GM18951 (cell line): ENCODE data around the gene C7orf25.
"Not testable (repeated sequence)": the region's sequence is repeated elsewhere in the genome, so short reads cannot be mapped to it uniquely, and the experiment has no call there.

ENCODE experiments used
- POLR2A ChIP-seq: IDR thresholded peaks from 4 replicates; pipeline ENCODE4 v1.6.1; 2011; ENCODE audit warnings: mild to moderate bottlenecking; ENCODE audit not compliant: insufficient read length, insufficient read depth; ENCODE audit errors: extremely low read depth
- in situ Hi-C: fragments of 300-500 bp; cut with MboI; formaldehyde crosslinking; loops from one replicate; pipeline ENCODE4 v1.12.0; 2022; ENCODE audit warnings: low sequenced_read_pairs, mixed read lengths, inconsistent platforms; ENCODE audit not compliant: unreplicated experiment

C7orf25 gene

DNA sequence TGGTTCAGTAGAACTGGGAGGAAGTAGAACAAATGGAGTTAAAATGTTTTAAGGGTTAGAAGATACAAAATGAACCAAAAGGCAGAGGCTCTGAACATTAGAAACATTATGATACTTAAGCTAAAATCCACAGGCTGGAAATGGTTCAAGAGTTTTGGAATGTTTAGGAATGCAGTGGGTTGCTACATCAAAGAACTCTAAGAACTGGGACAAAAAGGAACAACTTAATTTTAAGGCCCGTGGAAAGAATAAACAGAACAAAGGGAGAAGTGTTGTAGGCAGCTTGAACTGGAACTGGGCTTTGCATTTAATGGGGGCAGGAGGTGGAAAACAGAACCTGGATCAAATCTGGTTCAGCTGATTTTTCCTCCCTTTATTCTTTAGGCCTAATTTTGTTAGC is 3.5 kb upstream of the C7orf25 start:
- TF ChIP-seq POLR2A, result no peak
- in situ Hi-C loops, result no loop called here

DNA sequence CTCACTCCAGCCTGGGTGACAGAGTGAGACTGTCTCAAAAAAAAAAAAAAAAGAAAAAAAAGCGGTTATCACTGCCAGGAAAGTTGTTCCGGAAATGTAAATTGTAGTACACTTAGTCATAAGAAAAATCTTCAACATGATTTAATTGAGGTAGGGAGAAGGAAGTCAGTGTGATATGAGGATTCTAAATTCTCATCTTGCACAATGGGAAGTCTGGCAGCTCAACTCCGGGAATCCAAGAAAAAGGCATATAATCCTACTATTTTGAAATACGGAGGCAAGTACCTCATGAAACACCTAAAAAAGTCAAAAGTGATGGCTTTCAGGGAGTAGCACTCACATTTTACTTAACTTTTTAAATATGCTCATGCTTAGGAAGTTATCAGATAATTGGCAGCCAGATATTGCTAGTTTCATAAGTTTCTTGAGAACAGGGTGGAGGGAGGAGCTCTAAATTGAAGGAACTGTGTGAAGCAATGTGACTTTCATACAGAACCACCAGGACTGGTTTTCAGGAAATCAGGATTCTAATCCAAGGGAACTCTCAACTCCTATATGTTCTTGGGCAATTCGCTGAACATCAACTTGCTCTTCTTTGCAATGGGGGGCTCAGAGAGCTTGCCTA is 2.7 kb upstream of the C7orf25 start:
- TF ChIP-seq POLR2A, result no peak
- in situ Hi-C loops, result no loop called here

DNA sequence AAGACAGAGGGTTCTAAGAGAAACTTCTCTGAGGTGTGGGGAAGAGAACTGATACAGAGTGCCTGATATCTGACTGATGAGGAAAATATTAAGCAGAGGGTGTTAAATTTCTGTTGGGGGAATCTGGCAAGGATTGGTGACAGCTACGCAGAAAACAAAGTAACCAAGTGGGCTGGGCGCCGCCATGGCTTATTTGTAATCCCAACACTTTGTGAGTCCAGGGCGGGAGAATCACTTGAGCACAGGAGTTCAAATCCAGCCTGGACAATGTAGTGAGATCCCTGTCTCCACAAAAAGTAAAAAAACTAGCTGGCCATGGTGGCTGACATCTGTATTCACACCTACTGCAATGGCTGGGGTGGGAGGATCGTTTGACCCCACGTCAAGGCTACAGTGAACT is 2.1 kb upstream of the C7orf25 start:
- TF ChIP-seq POLR2A, result no peak
- in situ Hi-C loops, result no loop called here

DNA sequence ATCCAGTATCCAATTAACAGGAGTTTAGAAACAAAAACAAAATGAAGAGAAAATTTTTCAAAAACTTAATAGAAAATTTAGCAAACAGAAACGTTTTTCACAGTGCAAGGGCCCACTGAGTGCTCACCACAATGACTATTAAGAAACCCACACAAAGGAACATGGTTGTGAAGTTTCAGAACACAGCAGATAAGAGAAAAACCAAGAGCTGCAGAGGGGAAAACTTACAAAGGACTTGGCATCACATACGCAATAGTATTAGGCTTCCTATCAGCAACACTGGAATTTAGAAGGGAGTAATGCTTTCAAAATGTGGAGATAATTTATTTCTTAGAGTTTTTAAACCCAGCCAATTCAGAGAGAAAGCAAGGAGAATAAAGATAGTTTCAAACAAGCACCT is 1.7 kb upstream of the C7orf25 start:
- TF ChIP-seq POLR2A, result no peak
- in situ Hi-C loops, result no loop called here

DNA sequence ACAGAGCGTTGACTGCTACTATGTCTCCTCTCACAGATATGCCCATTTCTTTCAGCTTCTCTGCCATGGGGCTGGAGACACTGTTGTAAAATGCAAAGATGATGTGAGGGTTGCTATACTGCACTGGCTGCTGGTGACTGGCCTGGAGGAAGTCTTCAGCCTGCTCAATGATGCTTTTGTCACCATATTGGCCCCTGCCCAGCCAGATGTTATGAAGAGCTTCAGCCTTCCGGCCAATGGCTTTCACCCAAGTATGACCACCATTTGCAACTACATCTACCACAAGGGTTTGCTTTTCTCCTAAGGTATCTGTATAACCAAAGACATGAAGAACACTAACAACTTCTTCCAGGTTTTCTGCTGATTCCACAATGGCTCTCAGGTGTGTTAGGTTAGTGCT is 1.6 kb downstream of the C7orf25 start:
- in situ Hi-C loops, result no loop called here
- TF ChIP-seq POLR2A, result no peak

DNA sequence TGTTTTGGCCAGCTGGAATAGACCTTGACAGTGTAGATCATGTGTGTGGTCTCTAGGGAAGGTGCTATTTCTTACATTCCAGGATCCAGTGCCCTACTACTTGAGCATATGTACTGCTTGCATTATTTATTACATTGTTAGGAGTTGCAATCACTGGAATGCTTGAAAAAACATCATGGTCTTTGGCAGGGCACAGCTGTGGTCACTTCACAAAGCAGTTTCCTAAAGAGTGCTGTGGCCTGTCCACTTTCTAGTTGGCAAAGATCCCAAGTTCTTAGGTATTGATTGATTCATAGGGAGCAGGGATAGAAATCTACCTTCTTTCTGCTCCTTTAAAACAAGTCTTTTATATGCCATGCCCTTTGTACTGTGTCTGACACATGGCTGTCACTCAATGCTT is 4.6 kb downstream of the C7orf25 start:
- TF ChIP-seq POLR2A, result no peak
- in situ Hi-C loops, result no loop called here

DNA sequence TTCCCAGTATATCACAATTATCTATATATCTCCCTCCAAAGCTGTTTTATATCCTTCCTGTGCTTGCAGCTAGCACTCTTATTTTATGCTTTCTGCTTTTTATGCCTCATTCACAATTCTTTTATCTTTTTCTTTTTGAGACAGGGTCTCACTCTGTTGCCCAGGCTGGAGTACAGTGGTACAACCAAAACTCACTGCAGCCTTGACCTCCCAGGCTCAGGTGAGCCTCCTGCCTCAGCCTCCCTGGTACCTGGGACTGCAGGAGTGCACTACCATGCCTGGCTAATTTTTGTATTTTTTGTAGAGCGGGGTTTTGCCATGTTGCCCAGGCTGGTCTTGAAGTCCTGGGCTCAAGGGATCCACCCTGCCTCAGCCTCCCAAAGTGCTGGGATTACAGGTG is 5.7 kb downstream of the C7orf25 start:
- TF ChIP-seq POLR2A, result no peak
- in situ Hi-C loops, result no loop called here

DNA sequence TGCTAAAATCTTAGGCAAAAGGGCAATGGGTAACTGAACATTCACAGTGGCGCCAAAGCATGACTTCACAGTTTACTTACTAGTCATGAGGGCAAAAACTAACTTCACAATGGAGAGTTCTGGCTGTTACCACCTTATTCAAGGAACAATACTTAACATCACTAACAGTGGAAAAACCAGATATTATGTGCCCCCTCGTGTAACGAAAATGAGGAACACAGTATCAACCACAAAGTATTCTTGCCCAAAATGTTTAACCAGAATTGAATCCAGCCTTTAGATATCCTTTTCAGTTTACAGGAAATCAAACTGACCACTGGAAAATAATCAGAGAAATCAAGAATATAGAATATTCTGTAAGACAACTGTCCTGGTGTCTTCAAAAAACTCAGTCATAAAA is 9.5 kb downstream of the C7orf25 start:
- TF ChIP-seq POLR2A, result no peak
- in situ Hi-C loops, result no loop called here

DNA sequence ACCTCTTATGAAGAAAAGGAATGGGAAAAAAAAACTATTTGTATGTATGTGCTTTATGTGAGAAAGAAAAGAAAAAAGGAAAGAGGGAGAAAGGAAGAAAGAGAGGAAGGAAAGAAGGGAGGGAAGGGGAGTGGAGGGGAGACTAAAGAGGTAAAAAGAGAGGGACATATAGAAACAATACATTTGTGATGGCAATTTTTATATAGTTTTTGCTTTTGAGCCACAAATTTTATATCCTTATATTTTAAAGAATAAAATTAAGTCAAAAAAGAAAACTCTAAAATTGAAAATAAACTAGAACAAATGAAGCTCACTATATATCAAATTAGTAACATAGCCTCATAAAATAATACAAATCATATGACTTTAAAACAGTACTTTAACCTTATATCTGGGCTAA is 11.0 kb downstream of the C7orf25 start:
- no peak for TF ChIP-seq POLR2A
- in situ Hi-C loops, result no loop called here

DNA sequence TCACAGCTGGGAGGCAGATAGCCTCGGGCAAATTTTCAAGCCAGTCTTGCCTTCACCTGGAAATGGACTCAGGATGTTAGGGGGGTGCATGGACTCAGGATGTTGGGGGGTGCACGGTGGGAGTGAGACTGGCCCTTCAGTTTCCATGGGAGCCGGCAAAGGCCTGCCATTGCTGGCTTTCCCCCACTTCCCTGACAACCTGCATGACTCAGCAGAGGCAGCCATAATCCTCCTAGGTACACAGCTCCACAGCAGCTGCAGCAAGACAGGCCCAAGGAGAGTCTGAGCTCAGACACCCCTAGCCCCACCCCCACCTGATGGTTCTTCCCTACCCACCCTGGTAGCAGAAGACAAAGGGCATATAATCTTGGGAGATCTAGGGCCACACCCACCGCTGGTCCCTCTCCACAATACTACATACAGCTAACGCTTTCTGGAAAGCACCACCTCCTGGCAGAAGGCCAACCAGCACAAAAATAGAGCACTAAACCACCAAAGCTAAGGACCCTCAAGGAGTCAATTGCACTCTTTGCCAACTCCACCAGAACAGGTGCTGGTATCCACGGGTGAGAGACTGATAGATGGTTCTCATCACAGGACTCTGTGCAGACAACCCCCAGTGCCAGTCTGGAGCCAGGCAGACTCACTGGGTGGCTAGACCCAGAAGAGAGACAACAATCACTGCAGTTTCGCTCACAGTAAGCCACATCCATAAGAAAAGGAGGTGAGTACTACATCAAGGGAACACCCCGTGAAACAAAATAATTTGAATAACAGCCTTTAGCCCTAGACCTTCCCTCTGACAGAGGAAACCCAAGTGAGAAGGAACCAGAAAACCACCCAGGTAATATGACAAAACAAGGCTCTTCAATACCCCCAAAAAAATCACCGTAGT is 18.3 kb downstream of the C7orf25 start:
- TF ChIP-seq POLR2A, result no peak
- in situ Hi-C loops, result no loop called here

DNA sequence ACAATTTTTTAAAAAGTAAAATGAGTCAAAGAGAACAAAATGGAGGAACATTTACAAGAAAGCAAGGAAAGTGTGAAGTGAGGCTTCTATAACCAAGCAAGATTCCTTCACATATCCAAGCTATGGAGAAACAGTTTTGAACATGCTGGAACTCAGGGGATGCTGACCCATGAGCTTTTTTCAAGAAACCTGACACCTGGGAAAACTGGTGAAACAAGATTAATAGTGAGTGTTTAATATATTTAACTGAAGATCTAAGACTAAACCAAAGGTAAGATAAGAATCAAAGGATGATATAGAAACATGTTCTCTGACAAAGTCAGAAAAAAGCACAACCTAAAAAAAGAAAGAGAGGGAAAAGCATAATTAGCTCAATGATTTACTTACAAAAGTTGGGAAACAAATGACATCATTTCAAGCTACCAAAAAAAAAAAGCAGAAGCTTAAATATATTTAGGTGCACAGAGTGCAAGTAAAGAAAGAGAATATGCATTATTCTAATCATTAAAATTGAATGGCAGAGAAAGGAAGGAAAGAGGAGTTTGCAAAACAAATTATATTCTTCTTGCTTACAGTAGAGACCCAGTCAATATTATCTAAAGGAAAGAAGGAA is 24.9 kb downstream of the C7orf25 start:
- TF ChIP-seq POLR2A, result no peak

DNA sequence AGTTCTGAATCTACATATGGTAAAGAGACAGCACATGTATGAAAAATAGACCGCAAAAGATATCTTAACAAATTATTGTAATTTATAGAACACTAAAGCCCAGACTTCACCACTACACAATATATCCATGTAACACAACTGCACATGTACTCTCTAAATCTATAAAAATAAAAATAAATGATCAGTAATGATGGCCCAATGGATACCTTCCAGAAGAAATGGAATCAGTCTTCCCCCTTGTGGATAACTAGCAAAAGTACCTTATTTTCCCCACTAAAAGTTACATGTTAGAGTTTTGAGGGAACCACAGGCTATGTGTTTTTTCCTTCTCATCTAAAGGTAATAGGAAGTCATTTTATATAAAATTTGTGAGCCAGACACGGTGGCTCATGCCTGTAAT is 25.7 kb downstream of the C7orf25 start:
- in situ Hi-C loops, result no loop called here
- no peak for TF ChIP-seq POLR2A

More for the DNA sequence above, 24.9 kb downstream of the C7orf25 start:
- in situ Hi-C loops, result no loop called here

DNA sequence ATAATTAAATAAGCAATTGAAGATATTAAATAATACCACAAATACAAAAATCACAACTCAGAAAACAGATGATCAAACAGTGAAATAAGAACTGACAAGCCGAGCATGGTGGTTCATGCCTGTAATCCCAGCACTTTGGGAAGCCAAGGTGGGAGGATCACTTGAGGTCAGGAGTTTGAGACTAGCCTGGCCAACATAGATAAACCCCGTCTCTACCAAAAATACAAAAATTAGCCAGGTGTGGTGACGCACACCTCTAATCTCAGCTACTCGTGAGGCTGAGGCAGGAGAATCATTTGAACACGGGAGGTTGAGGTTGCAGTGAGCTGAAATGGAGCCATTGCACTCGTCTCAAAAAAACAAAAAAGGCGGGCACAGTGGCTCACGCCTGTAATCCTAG is 26.7 kb downstream of the C7orf25 start:
- in situ Hi-C loops, result not testable (repeated sequence)

DNA sequence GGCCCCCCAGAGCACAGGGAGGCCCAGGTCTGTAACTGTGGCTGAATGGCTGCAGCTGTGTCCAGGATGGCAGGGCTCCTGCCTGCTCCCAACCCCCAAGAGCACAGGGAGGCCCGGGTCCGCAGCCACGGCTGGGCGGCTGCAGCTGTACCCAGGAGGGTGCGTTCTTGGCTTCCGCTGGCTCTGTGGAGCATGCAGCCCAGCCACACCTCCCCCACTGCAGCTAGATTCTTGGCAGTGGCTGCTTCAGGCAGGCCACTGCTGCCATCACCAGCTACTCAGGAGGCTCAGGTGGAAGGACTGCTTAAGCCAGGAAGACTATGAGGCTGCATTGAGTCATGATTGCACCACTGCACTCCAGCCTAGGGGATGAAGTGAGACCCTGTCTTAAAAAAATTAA is 27.9 kb downstream of the C7orf25 start:
- in situ Hi-C loops, result no loop called here
- TF ChIP-seq POLR2A, result no peak
